HCT116 (cell line): ENCODE measurements around the gene CAPN10. TPM values are rescaled to one million over a fixed set of nuclear protein-coding genes. Genes with fewer than 3 reads are reported as not detected.

ENCODE experiments used
- ATAC-seq: fragments of 200-7000 bp; cut with Tn5 transposase; 2 replicates; pipeline ENCODE4 v1.9.1; 2020; ENCODE audit warnings: mild to moderate bottlenecking, moderate library complexity
- BruUV-seq: library from RNA; stranded (reverse); fragments of 400-500 nt; replicated peaks from 2 replicates; lab custom pipeline; 2021; lab: Mats Ljungman, UMichigan
- CTCF ChIA-PET: fragments of 300-600 bp; sonication (Branson Sonifier 250); formaldehyde crosslinking; loops from one replicate; lab custom pipeline; 2021; ENCODE audit warnings: antibody characterized with exemption; lab: Charles Lee
- POLR2A ChIA-PET: fragments of 300-600, 350-600 bp; sonication (Branson Sonifier 250); formaldehyde crosslinking; loops from one replicate; lab custom pipeline; 2021; ENCODE audit warnings: antibody characterized with exemption; lab: Charles Lee
- RAD21 ChIA-PET, 2 experiments: fragments of 300-600 bp; sonication (Branson Sonifier 250); formaldehyde crosslinking; loops; one replicate each; lab custom pipeline; 2023; ENCODE audit warnings: low total read pairs in 2 of 2; ENCODE audit not compliant: uncharacterized antibody in 2 of 2, unreplicated experiment in 2 of 2, low non-redundant PET in 1 of 2; lab: Charles Lee
- DNase-seq: peaks from one replicate; pipeline ENCODE4 v3.0.0-alpha.2; 2010; ENCODE audit warnings: low read depth, low spot score
- H2AFZ ChIP-seq: fragments of 200-600 bp; shearing (Covaris generic), sonication (generic); 2 replicates; pipeline ENCODE4 v1.6.1; 2017; ENCODE audit warnings: low read depth, mixed run types, mixed read lengths, antibody characterized with exemption, low read length; ENCODE audit not compliant: poor library complexity, severe bottlenecking
- H3K27ac ChIP-seq: 2 replicates; pipeline ENCODE4 v1.5.1; 2012; ENCODE audit warnings: low read depth, low read length
- H3K27me3 ChIP-seq: fragments of 200-600 bp; sonication (generic); 2 replicates; pipeline ENCODE4 v1.6.1; 2016; ENCODE audit warnings: mixed run types, low read length, mixed read lengths; ENCODE audit not compliant: insufficient read depth
- H3K36me3 ChIP-seq, 2 experiments: fragments of 200-500 bp in 1 of 2; fragments of 200-600 bp in 1 of 2; sonication (Bioruptor generic) in 1 of 2; sonication (generic) in 1 of 2; 2 replicates each; pipeline versions ENCODE4 v1.5.1 to v1.6.1; 2014 to 2016; ENCODE audit warnings: low read length in 2 of 2, inconsistent platforms in 1 of 2, mixed read lengths in 1 of 2, mixed run types in 1 of 2; ENCODE audit not compliant: insufficient read depth in 2 of 2, control insufficient read depth in 1 of 2
- H3K4me1 ChIP-seq, 2 experiments: fragments of 200-600 bp in 1 of 2; sonication (generic) in 1 of 2; 2 replicates each; pipeline versions ENCODE4 v1.5.1 to v1.6.1; 2012 to 2017; ENCODE audit warnings: low read length in 2 of 2, inconsistent platforms in 1 of 2, mild to moderate bottlenecking in 1 of 2, mixed read lengths in 1 of 2, mixed run types in 1 of 2, moderate library complexity in 1 of 2; ENCODE audit not compliant: insufficient read depth in 2 of 2, control insufficient read depth in 1 of 2
- H3K4me2 ChIP-seq: fragments of 200-600 bp; sonication (generic); 2 replicates; pipeline ENCODE4 v1.6.1; 2017; ENCODE audit warnings: mixed run types, low read length, mixed read lengths
- H3K4me3 ChIP-seq, 2 experiments: fragments of 200-600 bp in 1 of 2; sonication (generic) in 1 of 2; replicated peaks in 1 of 2; 2 replicates each; pipeline ENCODE4 v1.5.1; 2011 to 2016; ENCODE audit warnings: low read length in 2 of 2, control low read depth in 1 of 2, low read depth in 1 of 2, mild to moderate bottlenecking in 1 of 2, mixed read lengths in 1 of 2, mixed run types in 1 of 2
- H3K79me2 ChIP-seq: fragments of 200-600 bp; sonication (generic); 2 replicates; pipeline ENCODE4 v1.6.1; 2017; ENCODE audit warnings: mild to moderate bottlenecking, mixed run types, low read length, moderate library complexity, mixed read lengths; ENCODE audit not compliant: insufficient read depth
- H3K9ac ChIP-seq: fragments of 200-600 bp; sonication (generic); 2 replicates; pipeline ENCODE4 v1.6.1; 2016; ENCODE audit warnings: low read length, mixed read lengths
- H3K9me2 ChIP-seq: fragments of 200-600 bp; sonication (generic), shearing (Covaris generic); 2 replicates; pipeline ENCODE4 v1.6.1; 2017; ENCODE audit warnings: mixed run types, mild to moderate bottlenecking, moderate library complexity; ENCODE audit not compliant: insufficient read depth
- H3K9me3 ChIP-seq, 2 experiments: fragments of 200-500 bp in 1 of 2; fragments of 200-600 bp in 1 of 2; sonication (Bioruptor generic) in 1 of 2; sonication (generic) in 1 of 2; 2 replicates each; pipeline ENCODE4 v1.6.1; 2014 to 2017; ENCODE audit warnings: low read length in 2 of 2, mixed read lengths in 2 of 2, inconsistent platforms in 1 of 2, low read depth in 1 of 2, mild to moderate bottlenecking in 1 of 2, mixed run types in 1 of 2, moderate library complexity in 1 of 2; ENCODE audit not compliant: control insufficient read depth in 1 of 2, insufficient read depth in 1 of 2
- H4K20me1 ChIP-seq: fragments of 200-600 bp; sonication (generic), shearing (Covaris generic); 2 replicates; pipeline ENCODE4 v1.6.1; 2017; ENCODE audit warnings: mixed run types, mild to moderate bottlenecking, moderate library complexity; ENCODE audit not compliant: insufficient read depth
- ATF3 ChIP-seq: IDR thresholded peaks from 2 replicates; pipeline ENCODE4 v1.6.1; 2012
- CBX3 ChIP-seq: IDR thresholded peaks from 2 replicates; pipeline ENCODE4 v1.6.1; 2012; ENCODE audit warnings: low read depth
- CEBPB ChIP-seq: IDR thresholded peaks from 2 replicates; pipeline ENCODE4 v1.6.1; 2012; ENCODE audit warnings: low read depth
- EGR1 ChIP-seq: IDR thresholded peaks from 2 replicates; pipeline ENCODE4 v1.6.1; 2012; ENCODE audit warnings: low read depth
- ELF1 ChIP-seq: IDR thresholded peaks from 2 replicates; pipeline ENCODE4 v1.6.1; 2012; ENCODE audit warnings: low read depth, borderline replicate concordance
- EZH2phosphoT487 ChIP-seq: fragments of 200-600 bp; IDR thresholded peaks from 2 replicates; pipeline ENCODE4 v1.6.1; 2018; ENCODE audit warnings: antibody characterized with exemption, borderline replicate concordance
- JUND ChIP-seq: IDR thresholded peaks from 2 replicates; pipeline ENCODE4 v1.6.1; 2012
- POLR2A ChIP-seq: IDR thresholded peaks from 2 replicates; pipeline ENCODE4 v1.7.0; 2011; ENCODE audit warnings: borderline replicate concordance; ENCODE audit not compliant: insufficient read depth, insufficient read length; ENCODE audit errors: extremely low read depth
- POLR2AphosphoS5 ChIP-seq: IDR thresholded peaks from 2 replicates; pipeline ENCODE4 v1.6.1; 2011; ENCODE audit warnings: mild to moderate bottlenecking, low read depth, low read length, moderate library complexity
- SIN3A ChIP-seq: IDR thresholded peaks from 2 replicates; pipeline ENCODE4 v1.6.1; 2012; ENCODE audit warnings: low read depth
- SP1 ChIP-seq: IDR thresholded peaks from 2 replicates; pipeline ENCODE4 v1.6.1; 2012; ENCODE audit warnings: low read depth
- ZFX ChIP-seq: fragments of 450-650 bp; IDR thresholded peaks from 2 replicates; pipeline ENCODE4 v1.6.1; 2017
- intact Hi-C: fragments of 100-400 bp; cut with micrococcal nuclease; formaldehyde crosslinking; loops from 2 replicates; pipeline ENCODE4 v1.10.0; 2022
- total RNA-seq: library from RNA; stranded (reverse); gene quantifications from one replicate; pipeline ENCODE4 v1.2.1, GENCODE V29; 2021; ENCODE audit not compliant: unreplicated experiment
- TF ChIP-seq, protein P1 (sequence below): IDR thresholded peaks from 2 replicates; pipeline ENCODE4 v1.6.1; 2012
- TF ChIP-seq, protein P2 (sequence below), 3 experiments: fragments of 200-600 bp in 1 of 3; sonication (generic) in 1 of 3; IDR thresholded peaks in 2 of 3; conservative IDR thresholded peaks in 1 of 3; 2 replicates each; pipeline ENCODE4 v1.5.1; 2012 to 2017; ENCODE audit warnings: low read depth in 2 of 3, low read length in 2 of 3, antibody characterized with exemption in 1 of 3, borderline replicate concordance in 1 of 3, control low read depth in 1 of 3, mild to moderate bottlenecking in 1 of 3, mixed read lengths in 1 of 3, mixed run types in 1 of 3, moderate library complexity in 1 of 3; ENCODE audit not compliant: insufficient read depth in 1 of 3

Gene CAPN10
- total RNA-seq, 1 experiment from 2014 or later = 40.7 TPM

DNA sequence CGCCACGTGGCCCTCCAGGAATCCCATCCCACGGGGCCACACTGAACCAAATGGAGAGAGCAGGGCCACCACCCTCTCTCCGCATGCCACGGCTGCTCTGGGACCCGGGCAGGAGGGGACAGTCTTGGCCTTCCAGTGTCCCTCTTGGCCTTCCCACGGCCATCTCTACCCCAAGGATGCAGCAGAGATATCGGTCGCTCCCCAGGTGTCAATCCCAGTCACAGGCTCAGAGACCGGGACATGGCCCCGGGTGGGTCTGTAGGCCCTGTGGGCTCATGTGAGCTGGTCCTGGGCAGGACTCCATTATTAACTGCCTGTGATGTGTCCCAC, 15.3 kb downstream of the CAPN10 start:
- ChIA-PET RAD21 (no interaction called here), CTCF (interaction anchor here (1.4 kb wide), 1 partner anchor 15 kb away, joined by 3 read pairs; the partner anchor contains the start of gene CAPN10), POLR2A (no interaction called here)
- BruUV-seq = no TSS peak
- H3K27ac ChIP-seq = no peak overlapping the region
- H4K20me1 ChIP-seq = no peaks in the 10 kb centered on the region
- H3K9me3 ChIP-seq = no peaks in the 10 kb centered on the region
- no peak for DNase-seq
- TF ChIP-seq SIN3A (no peak), ATF3 (no peak), CEBPB (no peak), ELF1 (no peak), SP1 (no peak), POLR2AphosphoS5 (no peak), EZH2phosphoT487 (no peak), POLR2A (no peak), EGR1 (no peak)
- TF ChIP-seq, protein P1, sequence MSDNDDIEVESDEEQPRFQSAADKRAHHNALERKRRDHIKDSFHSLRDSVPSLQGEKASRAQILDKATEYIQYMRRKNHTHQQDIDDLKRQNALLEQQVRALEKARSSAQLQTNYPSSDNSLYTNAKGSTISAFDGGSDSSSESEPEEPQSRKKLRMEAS = no peak
- H3K4me1 ChIP-seq = peaks cover 8 to 25% of the 10 kb centered on the region in 2 experiments; a peak in 3 of 4 replicates
- no peak overlapping the region for H3K9ac ChIP-seq
- no peaks in the 10 kb centered on the region for H3K79me2 ChIP-seq
- no peaks in the 10 kb centered on the region for H3K27me3 ChIP-seq
- no peak overlapping the region for H3K4me2 ChIP-seq
- H2AFZ ChIP-seq = no peak overlapping the region
- H3K9me2 ChIP-seq = no peaks in the 10 kb centered on the region
- intact Hi-C loops = no loop called here
- H3K4me3 ChIP-seq = no peak overlapping the region
- H3K36me3 ChIP-seq = no peaks in the 10 kb centered on the region; a peak in 1 of 4 replicates
- ATAC-seq = no peak

DNA sequence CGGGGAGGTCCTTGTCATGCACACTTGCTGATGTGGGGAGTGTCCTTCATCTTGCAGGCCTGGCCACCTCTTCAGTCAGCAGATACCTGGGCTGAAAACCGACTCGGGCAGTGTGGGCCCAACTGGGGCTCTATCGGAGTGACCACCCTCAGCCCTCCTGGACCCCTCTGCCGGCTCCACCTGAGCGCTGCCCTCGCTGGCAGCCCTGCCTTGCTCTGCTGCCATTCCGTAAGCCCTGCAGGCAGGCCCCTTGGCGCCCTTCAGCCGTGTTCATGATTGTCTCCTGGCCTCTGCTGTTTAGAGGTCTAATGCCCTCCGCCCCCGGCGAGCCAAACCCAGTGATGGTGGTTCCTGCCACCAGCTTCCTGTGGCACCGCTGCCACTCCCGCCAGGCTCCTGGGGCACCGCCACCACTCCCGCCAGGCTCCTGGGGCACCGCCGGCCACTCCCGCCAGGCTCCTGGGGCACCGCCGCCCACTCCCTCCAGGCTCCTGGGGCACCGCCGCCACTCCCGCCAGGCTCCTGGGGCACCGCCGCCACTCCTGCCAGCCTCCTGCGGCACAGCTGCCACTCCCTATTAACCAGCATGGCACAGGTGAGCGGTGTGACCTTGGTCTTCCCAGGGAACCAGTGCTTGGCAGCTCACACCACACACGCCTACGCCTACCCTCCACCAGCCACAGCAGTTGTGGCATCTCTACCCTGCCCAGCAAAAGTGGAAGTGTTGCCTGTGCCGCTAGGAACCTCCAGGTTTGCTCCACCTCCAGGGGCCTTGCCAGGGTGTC, 15.9 kb downstream of the CAPN10 start:
- BruUV-seq = no TSS peak
- no peak overlapping the region for H3K4me2 ChIP-seq
- POLR2A ChIA-PET = no interaction called here
- no peak overlapping the region for H2AFZ ChIP-seq
- peaks cover 8 to 25% of the 10 kb centered on the region in 2 experiments; a peak in 3 of 4 replicates for H3K4me1 ChIP-seq
- intact Hi-C loops = no loop called here
- no peaks in the 10 kb centered on the region for H3K27me3 ChIP-seq
- CTCF ChIA-PET = interaction anchor here (1.4 kb wide), 1 partner anchor 16 kb away, joined by 3 read pairs; the partner anchor contains the start of gene CAPN10
- H3K9me3 ChIP-seq = no peaks in the 10 kb centered on the region
- H3K4me3 ChIP-seq = no peak overlapping the region
- no peak for ATAC-seq
- H3K9ac ChIP-seq = no peak overlapping the region
- RAD21 ChIA-PET = no interaction called here
- no peaks in the 10 kb centered on the region for H3K79me2 ChIP-seq
- no peak for DNase-seq
- no peak overlapping the region for H3K27ac ChIP-seq
- no peaks in the 10 kb centered on the region for H4K20me1 ChIP-seq
- no peaks in the 10 kb centered on the region for H3K9me2 ChIP-seq
- no peaks in the 10 kb centered on the region; a peak in 1 of 4 replicates for H3K36me3 ChIP-seq
- TF ChIP-seq CBX3 = no peak
- TF ChIP-seq, protein P2, sequence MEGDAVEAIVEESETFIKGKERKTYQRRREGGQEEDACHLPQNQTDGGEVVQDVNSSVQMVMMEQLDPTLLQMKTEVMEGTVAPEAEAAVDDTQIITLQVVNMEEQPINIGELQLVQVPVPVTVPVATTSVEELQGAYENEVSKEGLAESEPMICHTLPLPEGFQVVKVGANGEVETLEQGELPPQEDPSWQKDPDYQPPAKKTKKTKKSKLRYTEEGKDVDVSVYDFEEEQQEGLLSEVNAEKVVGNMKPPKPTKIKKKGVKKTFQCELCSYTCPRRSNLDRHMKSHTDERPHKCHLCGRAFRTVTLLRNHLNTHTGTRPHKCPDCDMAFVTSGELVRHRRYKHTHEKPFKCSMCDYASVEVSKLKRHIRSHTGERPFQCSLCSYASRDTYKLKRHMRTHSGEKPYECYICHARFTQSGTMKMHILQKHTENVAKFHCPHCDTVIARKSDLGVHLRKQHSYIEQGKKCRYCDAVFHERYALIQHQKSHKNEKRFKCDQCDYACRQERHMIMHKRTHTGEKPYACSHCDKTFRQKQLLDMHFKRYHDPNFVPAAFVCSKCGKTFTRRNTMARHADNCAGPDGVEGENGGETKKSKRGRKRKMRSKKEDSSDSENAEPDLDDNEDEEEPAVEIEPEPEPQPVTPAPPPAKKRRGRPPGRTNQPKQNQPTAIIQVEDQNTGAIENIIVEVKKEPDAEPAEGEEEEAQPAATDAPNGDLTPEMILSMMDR (IDR thresholded peaks at IDR 0.05 in 2 of 3, conservative IDR thresholded peaks at IDR 0.05 in 1 of 3; ENCODE audit: borderline replicate concordance in 1 of 3, insufficient read depth in 1 of 3, low read depth in 2 of 3, low read length in 2 of 3) = no peak
- TF ChIP-seq POLR2AphosphoS5 = no peak
- TF ChIP-seq, protein P1 = no peak
- no peak for TF ChIP-seq POLR2A
- TF ChIP-seq ZFX = no peak
- no peak for TF ChIP-seq JUND
